Activated CD4-positive, alpha-beta T cell treated with anti-CD3 and anti-CD28 coated beads, Interleukin-10, Interleukin-2, amounts not matched to agents 100 ng/mL and 50 ng/mL, durations not matched to agents 16 hours and 8 hours (primary cell): ENCODE results near the gene AMIGO1.
A peak's percentile ranks its signal among the peaks of the same experiment; 100 is the strongest.
"Not testable (repeated sequence)": the region's sequence is repeated elsewhere in the genome, so short reads cannot be mapped to it uniquely, and the experiment has no call there.

Experiments
- DNase-seq: peaks from one replicate; pipeline ENCODE4 v3.0.0-alpha.2; 2020

Gene AMIGO1

DNA sequence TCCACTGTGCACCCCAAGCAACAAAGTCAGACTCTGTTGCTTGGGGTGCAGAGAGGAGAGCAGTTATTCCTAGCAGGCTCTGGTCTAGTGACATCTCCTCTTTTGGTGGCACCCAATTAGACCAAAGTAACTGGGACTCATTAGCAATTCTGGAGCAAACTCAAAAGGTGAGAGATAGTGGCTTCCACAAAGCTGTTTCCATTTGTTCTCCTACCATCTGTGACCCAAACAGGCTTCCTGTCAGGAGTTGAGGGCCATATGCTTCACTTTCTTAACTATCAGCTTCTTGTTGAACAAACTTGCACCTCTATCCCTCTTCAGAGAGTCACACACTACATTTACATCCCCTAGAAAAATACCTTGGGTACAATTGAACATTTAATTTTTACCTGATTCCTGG lies 27.3 kb downstream of the AMIGO1 start:
- no peak for DNase-seq

DNA sequence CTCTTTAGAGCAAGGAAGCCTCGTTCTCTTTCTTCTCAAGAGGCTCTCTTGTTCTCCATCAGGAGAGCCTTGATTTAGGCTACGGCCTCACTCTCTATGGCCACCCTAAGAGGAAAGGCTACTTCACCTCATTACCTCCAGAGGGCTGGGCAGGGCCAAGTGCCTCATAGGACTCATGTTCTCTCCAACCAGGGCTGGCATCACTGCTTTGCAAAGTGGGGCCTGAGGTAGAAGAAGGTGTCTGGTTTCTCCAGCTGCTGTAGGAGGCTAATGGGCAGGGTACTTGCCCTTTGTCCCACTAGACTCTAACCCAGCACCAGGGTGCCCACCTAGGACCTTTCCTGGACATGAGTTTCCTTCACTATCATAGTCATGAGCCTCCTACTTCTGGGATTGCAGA lies 27.9 kb downstream of the AMIGO1 start:
- no peak for DNase-seq

DNA sequence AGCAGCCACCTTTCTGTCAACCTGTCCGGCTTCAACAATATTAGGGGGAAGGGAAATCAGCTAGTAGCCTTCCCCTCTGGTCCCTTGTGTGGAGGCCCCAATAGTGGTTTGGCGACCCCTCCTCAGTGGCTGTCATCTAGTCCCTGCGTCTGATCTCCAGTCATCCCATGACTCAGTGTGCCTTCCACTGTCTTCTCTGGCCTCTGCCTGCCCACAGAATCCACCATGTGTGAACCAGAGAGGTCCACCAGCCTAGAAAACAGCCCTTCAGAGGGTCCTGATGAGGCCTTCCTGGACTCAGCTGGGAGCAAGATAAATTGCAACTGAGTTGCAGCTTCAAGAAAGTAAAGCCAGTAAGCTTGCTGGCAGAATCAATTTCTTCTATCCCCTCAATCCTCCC lies 29.6 kb downstream of the AMIGO1 start:
- no peak for DNase-seq

DNA sequence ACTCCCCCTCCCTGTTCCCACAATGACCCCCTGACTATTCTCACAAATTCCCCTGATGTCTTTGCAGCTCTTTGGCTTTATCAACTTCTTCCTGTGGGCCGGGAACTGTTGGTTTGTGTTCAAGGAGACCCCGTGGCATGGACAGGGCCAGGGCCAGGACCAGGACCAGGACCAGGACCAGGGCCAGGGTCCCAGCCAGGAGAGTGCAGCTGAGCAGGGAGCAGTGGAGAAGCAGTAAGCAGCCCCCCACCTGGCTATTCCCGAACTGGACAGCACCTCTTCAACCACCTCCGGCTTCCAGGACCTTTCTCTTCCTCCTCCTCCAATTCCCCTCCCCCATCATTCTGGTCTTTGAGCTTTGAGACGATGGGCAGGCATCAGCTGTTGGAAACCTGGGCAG lies 30.2 kb downstream of the AMIGO1 start:
- DNase-seq = no peak

DNA sequence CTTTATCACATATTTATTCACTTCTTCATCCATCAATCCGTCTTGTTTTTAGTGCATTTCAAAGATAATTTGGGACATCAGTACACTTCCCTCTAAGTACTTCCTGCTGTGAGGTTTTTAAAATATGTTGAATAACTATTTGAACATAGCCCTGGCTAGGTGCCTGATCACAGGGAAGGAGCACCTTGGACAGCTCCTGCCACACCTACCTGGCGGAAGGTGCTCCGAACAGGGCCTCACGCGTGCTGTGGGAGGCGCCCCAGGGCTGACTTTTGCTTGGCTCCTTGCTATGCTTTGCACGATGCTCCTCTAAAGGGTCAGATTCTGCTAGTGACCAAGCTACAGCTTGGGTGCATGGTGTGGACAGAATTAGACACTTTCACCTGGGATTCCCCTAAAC lies 30.7 kb downstream of the AMIGO1 start:
- peak; percentile 24 for DNase-seq

DNA sequence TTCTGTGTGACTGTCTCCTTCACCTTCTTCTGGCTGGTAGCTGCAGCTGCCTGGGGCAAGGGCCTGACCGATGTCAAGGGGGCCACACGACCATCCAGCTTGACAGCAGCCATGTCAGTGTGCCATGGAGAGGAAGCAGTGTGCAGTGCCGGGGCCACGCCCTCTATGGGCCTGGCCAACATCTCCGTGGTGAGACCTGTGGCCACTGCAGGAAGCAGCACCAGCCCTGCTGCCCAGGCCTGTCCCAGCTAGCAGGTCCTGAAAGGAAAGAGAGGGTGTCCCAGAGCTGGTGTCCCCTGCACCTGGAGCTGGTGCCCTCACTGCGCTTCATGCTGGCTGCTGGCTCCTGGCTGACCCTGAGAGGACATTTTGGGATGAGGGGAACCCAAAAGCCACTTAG lies 31.7 kb downstream of the AMIGO1 start:
- DNase-seq = no peak

DNA sequence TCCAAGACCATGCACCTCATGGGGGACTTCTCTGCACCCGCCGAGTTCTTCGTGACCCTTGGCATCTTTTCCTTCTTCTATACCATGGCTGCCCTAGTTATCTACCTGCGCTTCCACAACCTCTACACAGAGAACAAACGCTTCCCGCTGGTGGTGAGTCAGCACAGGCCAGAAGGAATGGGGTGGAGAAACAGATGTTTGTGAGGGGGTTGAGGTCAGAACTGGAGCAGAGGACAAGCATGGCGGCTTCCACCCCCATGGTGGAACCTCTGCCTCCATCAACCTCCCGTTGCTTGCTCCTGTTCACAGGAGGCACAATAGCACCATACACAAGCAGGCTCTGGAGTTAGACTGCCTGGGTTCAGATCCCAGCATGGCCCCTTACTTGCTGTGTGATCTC lies 32.7 kb downstream of the AMIGO1 start:
- DNase-seq = no peak

DNA sequence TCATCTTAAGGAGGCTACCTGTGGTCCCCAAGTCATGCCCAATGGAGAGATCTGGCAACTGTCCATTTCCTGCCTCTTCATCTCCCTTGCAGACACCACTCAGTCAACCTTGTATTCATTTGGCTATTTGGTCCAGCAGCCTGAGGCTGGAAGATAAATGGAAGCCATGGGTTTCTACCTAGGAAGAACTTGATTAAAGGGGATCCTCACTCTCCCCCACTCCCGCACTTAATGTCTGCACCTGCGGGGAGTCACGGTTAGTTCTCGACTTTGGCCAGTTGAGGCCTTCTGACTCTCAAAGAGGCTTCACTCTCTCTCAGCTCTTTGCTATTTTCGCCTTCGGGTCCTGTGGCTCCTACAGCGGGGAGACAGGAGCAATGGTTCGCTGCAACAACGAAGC lies 34.3 kb downstream of the AMIGO1 start:
- no peak for DNase-seq

DNA sequence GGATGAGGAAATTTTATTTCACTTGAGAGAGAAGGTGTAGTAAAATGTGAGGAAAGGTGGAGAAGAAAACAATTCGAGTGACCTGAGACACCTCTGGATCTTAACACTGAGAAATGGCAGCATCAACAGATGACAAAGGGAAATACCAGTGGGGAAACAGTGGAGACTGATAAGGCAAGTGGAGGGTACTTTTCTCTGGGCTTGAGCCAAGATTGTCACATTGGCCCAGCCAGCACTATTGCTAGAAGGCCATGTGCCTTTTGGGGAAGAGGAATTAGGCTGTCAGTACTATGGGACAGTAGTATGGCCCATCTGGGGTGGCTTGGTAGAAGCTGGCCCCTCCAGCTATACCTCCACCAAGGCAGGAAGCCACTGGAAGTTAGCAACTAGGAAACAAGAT lies 34.8 kb downstream of the AMIGO1 start:
- no peak for DNase-seq

DNA sequence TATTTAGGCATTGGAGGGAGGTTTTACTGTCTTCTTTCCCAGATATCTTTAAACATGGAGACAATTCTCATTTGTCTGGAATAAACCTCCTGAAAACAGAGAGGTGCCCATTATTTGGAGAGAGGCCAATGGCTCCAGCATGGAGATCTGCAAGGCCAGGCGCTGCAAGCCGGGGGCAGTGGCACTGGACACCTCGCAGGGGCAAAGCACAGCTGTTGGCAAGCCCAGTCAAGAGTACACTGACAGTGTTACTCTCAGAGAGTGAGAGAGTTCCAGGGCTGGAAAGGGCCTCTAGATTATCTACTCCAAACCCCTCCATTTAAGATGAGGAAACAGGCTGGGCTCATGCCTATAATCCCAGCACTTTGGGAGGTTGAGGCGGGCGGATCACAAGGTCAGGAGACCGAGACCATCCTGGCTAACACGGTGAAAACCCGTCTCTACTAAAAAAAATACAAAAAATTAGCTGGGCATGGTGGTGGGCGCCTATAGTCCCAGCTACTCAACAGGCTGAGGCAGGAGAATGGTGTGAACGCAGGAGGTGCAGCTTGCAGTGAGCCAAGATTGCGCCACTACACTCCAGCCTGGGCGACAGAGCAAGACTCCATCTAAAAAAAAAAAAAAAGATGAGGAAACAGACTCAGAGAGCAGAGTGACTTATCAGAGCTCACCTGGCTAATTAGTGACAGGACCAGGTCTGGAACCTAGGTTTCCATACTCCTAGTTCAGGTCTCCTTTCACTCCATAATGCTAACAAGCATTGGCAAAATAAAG lies 36.1 kb downstream of the AMIGO1 start:
- DNase-seq = not testable (repeated sequence)

DNA sequence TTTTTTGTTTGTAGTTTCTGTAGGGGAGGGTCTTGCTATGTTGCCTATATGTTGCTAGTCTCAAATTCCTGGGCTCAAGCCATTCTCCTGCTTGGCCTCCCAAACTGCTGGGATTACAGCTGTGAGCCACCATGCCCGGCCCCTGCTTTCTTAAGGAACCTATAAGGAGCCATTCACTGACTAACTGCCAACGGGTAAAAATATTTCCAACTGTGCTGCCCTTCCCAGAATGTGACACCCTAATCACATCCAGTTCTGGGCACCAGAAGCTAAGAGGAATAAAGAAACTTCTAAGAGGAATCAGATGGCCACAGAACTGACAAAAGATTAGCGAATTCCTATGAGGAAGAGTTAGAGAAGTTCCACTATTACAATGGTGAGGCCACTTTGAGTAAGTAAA lies 36.7 kb downstream of the AMIGO1 start:
- DNase-seq = no peak

DNA sequence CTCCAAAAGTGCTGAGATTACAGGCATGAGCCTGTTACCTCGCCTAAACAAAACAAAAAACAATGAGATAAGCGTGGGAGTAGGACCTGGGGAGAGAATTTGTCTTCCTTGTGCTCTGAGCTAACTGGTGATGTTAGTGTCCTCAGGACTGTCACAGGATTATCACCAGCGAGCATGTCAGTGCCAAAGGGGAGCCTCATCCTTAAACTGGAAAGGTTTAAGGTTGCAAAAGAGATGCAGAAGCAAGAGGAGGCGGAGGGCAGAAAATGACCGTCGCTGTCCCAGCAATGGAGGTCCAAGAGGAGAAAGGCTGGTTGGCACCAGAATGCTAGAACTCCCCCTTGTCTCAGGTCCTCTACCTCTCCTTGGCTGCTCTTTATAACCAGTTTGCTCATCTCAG lies 39.3 kb downstream of the AMIGO1 start:
- DNase-seq = no peak

DNA sequence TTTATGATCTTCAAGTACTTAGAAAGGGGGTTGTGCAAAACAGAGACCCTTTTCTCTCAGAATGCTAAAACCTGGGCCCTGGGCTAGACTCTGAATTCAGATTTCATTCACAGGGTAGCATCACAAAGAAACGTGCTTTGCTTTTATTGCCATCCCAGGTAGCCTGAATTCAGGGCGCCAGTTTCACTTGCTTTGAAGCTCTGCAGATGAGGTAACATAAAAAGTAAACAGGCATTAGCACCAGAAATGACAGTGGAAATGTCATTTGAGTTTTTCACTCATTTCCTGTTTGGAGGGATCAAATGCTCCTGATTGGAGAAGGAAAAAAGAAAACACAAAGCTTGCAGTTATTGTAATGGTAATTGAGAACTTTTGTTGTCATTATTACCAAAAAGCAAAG lies 40.6 kb downstream of the AMIGO1 start:
- no peak for DNase-seq

DNA sequence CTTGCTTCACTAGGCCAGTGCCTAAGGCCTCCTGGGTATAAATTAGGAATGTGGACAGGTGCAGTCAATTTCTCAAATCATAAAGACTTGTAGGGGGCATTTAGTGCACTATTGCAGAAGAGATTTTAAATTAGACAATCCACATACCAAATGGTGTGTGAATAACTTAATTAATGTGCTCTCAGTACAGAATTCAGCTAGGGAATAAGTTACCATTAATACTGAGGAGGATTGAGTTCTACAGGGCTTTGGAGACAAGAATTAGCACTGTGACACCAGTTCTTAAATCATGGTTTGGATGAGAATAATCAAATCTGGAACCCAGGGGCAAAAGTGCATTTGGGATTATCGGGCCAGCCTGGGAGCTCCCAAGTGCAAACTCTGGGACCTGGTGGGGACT lies 41.5 kb downstream of the AMIGO1 start:
- DNase-seq = no peak

DNA sequence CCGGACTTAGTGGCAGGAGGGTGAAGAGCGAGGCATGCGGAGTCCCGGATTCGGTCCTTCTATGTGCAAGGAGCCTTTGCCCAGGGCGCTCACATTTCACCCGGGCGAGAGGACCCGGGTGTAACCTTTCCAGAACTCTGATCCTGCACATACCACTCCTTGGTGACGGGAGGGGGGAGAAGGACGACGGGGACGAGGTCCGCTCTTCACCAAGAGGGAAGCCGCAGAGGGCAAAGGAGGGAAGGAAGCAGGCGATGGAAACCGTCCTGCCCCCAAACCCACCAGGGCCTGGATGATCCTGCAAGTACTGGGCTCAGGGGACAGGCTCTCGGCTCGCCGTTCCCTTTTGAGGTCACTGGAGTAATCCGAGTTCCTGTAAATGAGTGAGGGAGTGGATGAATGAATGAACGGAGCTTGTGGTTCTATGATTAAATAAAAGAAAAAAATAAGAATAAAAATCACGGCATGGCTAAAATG lies 42.2 kb downstream of the AMIGO1 start:
- no peak for DNase-seq

DNA sequence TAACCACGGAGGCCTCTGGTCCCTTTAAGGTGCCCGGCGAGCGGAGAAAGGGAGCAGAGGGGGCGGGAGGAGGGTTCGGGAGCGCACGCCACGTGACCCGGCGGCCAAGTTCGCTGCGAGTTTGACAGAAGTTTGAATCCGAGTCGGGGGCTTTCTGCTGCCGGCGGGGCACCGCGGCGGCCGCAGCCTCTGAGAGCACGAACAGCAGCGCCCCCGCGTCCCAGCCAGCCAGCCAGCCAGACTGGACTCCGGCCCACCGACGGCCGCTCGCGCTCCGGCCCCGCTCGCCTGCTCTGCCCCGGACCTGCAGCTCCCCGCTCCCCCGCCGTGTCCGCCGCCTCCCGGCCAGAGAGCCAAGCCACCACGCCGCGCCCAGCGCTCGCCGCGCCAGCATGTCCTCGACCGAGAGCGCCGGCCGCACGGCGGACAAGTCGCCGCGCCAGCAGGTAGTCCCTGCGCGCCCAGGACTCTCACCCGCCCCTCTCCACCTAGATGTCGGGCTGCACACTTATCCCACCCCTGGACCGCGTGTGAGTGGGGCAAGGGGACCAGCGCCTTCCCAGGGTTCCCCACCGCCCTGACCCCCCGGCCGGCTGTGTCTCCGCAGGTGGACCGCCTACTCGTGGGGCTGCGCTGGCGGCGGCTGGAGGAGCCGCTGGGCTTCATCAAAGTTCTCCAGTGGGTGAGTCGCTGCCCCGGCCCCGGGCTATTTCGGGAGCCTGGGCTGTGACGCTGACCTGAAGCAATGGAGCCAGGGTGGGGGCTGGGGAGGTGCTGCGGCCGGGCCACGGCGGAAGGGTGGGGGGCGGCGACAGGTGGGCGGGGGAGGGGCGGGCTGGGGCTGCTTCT lies 42.9 kb downstream of the AMIGO1 start, which contains the start of gene SYPL2:
TSS of gene SYPL2 (plus strand) at position 95 of the 849 bp plus-strand sequence. CDS start at position 393, 298 bp downstream.
- no peak for DNase-seq

DNA sequence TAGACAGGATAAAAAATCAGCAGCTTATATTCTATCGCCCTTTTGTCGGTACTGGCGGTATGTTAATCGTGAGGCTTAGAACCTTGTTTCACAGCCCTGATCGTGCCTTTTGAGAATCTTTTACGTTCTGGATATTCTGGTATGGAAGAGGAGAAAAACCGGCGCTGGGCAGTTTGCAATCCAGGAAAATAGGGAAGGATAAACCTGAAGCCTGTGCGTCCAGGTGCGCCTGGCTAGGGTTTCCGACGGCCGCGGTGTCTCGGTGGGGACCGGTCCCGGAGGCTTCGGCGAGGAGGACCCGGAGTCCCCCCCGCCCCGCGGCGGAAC lies 43.4 kb downstream of the AMIGO1 start:
- no peak for DNase-seq

DNA sequence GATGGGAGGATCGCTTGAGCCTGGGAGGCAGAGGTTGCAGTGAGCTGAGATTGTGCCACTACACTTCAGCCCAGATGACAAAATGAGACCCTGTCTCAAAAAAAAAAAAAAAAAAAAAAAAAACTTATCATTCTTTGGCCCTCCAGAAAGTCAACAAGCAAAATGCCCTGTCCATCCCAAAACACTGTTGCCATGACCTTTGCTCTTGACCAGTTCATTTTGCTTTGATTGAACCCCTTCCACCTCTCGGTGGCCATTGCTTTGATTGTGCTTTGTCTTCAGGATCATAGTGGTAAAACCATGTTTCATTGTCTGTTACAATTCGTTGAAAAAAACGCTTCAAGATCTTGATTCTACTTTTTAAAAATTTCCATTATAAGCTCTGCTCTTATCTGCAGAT lies 51.7 kb downstream of the AMIGO1 start:
- no peak for DNase-seq

DNA sequence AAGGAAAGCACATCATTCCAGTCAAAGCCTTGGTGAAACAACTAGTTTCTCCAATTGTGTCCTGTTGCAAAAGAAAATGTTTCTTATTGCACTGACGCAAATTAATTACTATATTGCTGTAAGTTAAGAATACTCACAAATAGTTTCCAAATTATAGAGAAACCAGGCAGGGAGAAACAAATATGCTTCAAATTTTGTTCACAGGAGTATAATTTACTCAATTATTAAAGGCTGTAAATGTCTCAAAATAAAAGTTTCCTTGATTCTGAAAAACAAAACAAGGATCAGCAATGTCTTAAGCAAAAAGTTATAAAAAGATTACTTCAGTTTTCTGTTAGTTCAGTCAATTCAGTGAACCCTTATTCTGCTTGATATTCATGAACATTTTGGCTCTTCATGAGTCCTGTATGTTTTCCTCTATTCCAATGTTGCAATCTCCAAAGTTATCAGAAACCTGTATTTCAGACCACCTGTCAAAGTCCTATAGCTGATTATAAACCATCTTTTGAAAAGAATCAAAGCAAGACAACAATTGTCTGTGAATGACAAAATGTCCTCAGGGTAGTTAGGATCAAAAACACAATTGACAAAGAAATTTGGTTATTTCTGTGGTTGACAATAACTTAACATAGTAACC lies 54.9 kb downstream of the AMIGO1 start:
- DNase-seq = no peak
